Loucy (cell line): ENCODE measurements around the gene SLC25A53.

Experiments used
- CTCF ChIP-seq: fragments of 200-600 bp; sonication (generic); conservative IDR thresholded peaks from 2 replicates; pipeline ENCODE4 v1.5.1; 2014; ENCODE audit warnings: mild to moderate bottlenecking, antibody characterized with exemption, low read length
- EZH2phosphoT487 ChIP-seq: fragments of 200-600 bp; IDR thresholded peaks from 2 replicates; pipeline ENCODE4 v1.6.1; 2018; ENCODE audit warnings: antibody characterized with exemption, mild to moderate bottlenecking, moderate library complexity, borderline replicate concordance

- no peak for TF ChIP-seq CTCF
- TF ChIP-seq EZH2phosphoT487: no peak
Observed at GRCh38 chrX:104098919-104099318, 57.9 kb downstream of the SLC25A53 start.
